Measurements from ENCODE around the gene PIGC. TPM values are rescaled to one million over a fixed set of nuclear protein-coding genes. Genes with fewer than 3 reads are reported as not detected.

PIGC gene
- total RNA-seq, 4 donors from 2014 or later = 19.4 to 23.4 (median 20.9) TPM

- Histone ChIP-seq H3K27me3 (no peaks in the 10 kb centered on the region), H3K9me3 (no peaks in the 10 kb centered on the region), H3K36me3 (no peaks in the 10 kb centered on the region), H3K4me3 (replicated peaks in 1 of 3) (no peak overlapping the region), H3K27ac (no peak overlapping the region), H3K4me1 (peaks cover 0 to 12% of the 10 kb centered on the region in 2 donors)
- no peak for DNase-seq
- WGBS, 2 donors = 82 to 88% methylated on average over 3 of the region's 3 CpGs
- TF ChIP-seq, protein P1, sequence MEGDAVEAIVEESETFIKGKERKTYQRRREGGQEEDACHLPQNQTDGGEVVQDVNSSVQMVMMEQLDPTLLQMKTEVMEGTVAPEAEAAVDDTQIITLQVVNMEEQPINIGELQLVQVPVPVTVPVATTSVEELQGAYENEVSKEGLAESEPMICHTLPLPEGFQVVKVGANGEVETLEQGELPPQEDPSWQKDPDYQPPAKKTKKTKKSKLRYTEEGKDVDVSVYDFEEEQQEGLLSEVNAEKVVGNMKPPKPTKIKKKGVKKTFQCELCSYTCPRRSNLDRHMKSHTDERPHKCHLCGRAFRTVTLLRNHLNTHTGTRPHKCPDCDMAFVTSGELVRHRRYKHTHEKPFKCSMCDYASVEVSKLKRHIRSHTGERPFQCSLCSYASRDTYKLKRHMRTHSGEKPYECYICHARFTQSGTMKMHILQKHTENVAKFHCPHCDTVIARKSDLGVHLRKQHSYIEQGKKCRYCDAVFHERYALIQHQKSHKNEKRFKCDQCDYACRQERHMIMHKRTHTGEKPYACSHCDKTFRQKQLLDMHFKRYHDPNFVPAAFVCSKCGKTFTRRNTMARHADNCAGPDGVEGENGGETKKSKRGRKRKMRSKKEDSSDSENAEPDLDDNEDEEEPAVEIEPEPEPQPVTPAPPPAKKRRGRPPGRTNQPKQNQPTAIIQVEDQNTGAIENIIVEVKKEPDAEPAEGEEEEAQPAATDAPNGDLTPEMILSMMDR (IDR thresholded peaks at IDR 0.05) = no peak
- TF ChIP-seq POLR2A (IDR thresholded peaks at IDR 0.05) = no peak
- intact Hi-C loops (cut with DNase I) = no loop called here
These were observed 25.8 kb upstream of the PIGC start for GRCh38 chr1:172469717-172470116.

- WGBS, 2 donors = 84 to 87% methylated on average over 5 of the region's 5 CpGs
- TF ChIP-seq, protein P1 (IDR thresholded peaks at IDR 0.05) = no peak
- no peak for TF ChIP-seq POLR2A (IDR thresholded peaks at IDR 0.05)
- no peaks in the 10 kb centered on the region for H3K27me3 ChIP-seq
- no peaks in the 10 kb centered on the region for H3K36me3 ChIP-seq
- intact Hi-C loops (cut with DNase I) = no loop called here
- no peak overlapping the region for H3K4me3 ChIP-seq (replicated peaks in 1 of 3)
- no peaks in the 10 kb centered on the region for H3K9me3 ChIP-seq
- DNase-seq = no peak
- H3K4me1 ChIP-seq = peaks cover 0 to under 1% of the 10 kb centered on the region in 2 donors
- no peak overlapping the region for H3K27ac ChIP-seq
These were observed 24.4 kb upstream of the PIGC start for GRCh38 chr1:172468296-172468695.

GRCh38 chr1:172467446-172467845, 23.6 kb upstream of the PIGC start:
- H3K27me3 ChIP-seq = no peaks in the 10 kb centered on the region
- H3K9me3 ChIP-seq = no peaks in the 10 kb centered on the region
- no peaks in the 10 kb centered on the region for H3K4me1 ChIP-seq
- H3K36me3 ChIP-seq = no peaks in the 10 kb centered on the region
- WGBS, 2 donors = 59 to 78% methylated on average over 3 of the region's 3 CpGs
- H3K4me3 ChIP-seq (replicated peaks in 1 of 3) = no peak overlapping the region
- intact Hi-C loops (cut with DNase I) = no loop called here
- no peak for DNase-seq
- H3K27ac ChIP-seq = no peak overlapping the region
- no peak for TF ChIP-seq POLR2A (IDR thresholded peaks at IDR 0.05)
- TF ChIP-seq, protein P1 (IDR thresholded peaks at IDR 0.05) = no peak

DNA sequence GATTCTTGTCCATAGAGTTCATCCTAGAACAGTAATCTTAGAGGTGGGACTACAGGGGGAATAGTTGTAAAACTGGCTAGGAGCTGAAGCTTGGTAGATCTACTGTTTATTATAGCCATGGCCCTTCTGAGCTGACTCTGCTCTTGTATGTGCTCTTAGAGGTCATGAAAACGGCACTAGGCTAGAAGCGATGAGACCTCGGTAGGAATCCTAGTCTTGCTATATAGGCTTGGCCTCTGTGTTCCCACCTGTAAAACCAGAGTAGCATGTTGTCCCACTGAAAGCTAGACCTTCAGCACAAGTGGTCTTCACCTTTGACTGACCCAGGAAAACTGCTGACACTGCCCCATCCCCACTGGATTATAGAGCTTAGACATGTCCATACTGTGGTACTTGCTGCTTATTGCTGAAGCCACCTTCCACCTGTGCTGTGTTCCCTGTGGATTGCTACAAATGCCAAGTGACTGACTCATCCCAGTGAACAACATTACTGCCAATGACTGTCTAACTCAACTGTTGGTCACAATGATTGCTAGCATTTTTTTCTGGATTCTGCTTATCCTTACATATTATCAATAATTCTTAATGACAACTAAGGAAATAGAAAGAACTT, 23.0 kb upstream of the PIGC start:
- DNase-seq = no peak
- H3K9me3 ChIP-seq = no peaks in the 10 kb centered on the region
- no peaks in the 10 kb centered on the region for H3K4me1 ChIP-seq
- no peaks in the 10 kb centered on the region for H3K27me3 ChIP-seq
- WGBS, 2 donors = 71 to 78% methylated on average over 3 of the region's 3 CpGs
- intact Hi-C loops (cut with DNase I) = no loop called here
- H3K36me3 ChIP-seq = no peaks in the 10 kb centered on the region
- no peak overlapping the region for H3K4me3 ChIP-seq (replicated peaks in 1 of 3)
- H3K27ac ChIP-seq = no peak overlapping the region
- TF ChIP-seq, protein P1 (IDR thresholded peaks at IDR 0.05) = no peak
- TF ChIP-seq POLR2A (IDR thresholded peaks at IDR 0.05) = no peak

DNA sequence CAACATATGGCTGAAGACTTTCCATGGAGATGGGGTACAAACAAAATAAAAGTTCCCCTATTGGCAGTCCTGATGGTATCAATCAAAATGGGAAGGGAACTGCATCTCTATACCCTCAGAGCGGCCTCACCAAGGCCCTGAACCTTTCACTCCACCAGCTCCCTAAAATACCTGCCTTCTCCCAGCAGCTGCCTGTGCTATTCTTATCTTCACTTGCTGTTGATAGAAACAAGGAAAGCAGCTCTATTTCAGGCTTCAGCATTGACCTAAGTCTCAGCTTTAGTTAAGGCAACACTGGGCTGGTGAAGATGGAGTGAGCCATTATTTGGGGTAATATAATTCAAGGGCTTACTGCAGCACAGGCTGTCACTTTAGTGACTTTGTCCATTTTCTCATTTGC, 21.7 kb upstream of the PIGC start:
- intact Hi-C loops (cut with DNase I) = no loop called here
- Histone ChIP-seq H3K9me3 (no peaks in the 10 kb centered on the region), H3K27ac (no peak overlapping the region), H3K36me3 (no peaks in the 10 kb centered on the region), H3K4me3 (replicated peaks in 1 of 3) (no peak overlapping the region), H3K4me1 (no peaks in the 10 kb centered on the region), H3K27me3 (no peaks in the 10 kb centered on the region)
- no peak for DNase-seq
- 87 to 97% methylated on average over 1 of the region's 1 CpG for WGBS, 2 donors
- TF ChIP-seq, protein P1 (IDR thresholded peaks at IDR 0.05) = no peak
- TF ChIP-seq POLR2A (IDR thresholded peaks at IDR 0.05) = no peak

All from thyroid gland (tissue), 4 donors.